ENCODE results near the gene RDH16.
A peak's percentile ranks its signal among the peaks of the same experiment; 100 is the strongest.

RDH16 gene

GRCh38 chr12:56957229-56958052 lies at the start of gene RDH16:
TSS of gene RDH16 (minus strand) at chr12:56957608. CDS start at chr12:56957462, 146 bp downstream.
- no peak for DNase-seq

- DNase-seq = no peak
Measured at GRCh38 chr12:57006809-57007475, 49.5 kb upstream of the RDH16 start.

GRCh38 chr12:57005980-57006808 lies 48.8 kb upstream of the RDH16 start, which contains the start of gene ZBTB39:
TSS of gene ZBTB39 (minus strand) at chr12:57006546. CDS start at chr12:57004917, 1,629 bp downstream.
- no peak for DNase-seq

GRCh38 chr12:57004651-57005050 lies 47.2 kb upstream of the RDH16 start:
- DNase-seq = no peak

- no peak for DNase-seq
Measured at GRCh38 chr12:57003395-57003794, 46.0 kb upstream of the RDH16 start.

GRCh38 chr12:57001448-57001906 lies 44.1 kb upstream of the RDH16 start:
- no peak for DNase-seq

- no peak for DNase-seq
Measured at GRCh38 chr12:57000393-57000792, 43.0 kb upstream of the RDH16 start.

GRCh38 chr12:56999456-56999855 lies 42.0 kb upstream of the RDH16 start:
- DNase-seq = no peak

GRCh38 chr12:56998981-56999380 lies 41.6 kb upstream of the RDH16 start:
- DNase-seq = no peak

GRCh38 chr12:56998316-56998715 lies 40.9 kb upstream of the RDH16 start:
- DNase-seq = no peak

GRCh38 chr12:56996793-56997545 lies 39.6 kb upstream of the RDH16 start:
- no peak for DNase-seq

GRCh38 chr12:56995930-56996496 lies 38.6 kb upstream of the RDH16 start:
- no peak for DNase-seq

- DNase-seq = no peak
Measured at GRCh38 chr12:56995201-56995929, 38.0 kb upstream of the RDH16 start.

- DNase-seq = no peak
Measured at GRCh38 chr12:56994231-56994746, 36.9 kb upstream of the RDH16 start.

- DNase-seq = peak; percentile 1
Measured at GRCh38 chr12:56993346-56993745, 35.9 kb upstream of the RDH16 start.

- DNase-seq = peak; percentile 60
Measured at GRCh38 chr12:56991319-56992246, 34.2 kb upstream of the RDH16 start.

GRCh38 chr12:56990648-56991318 lies 33.4 kb upstream of the RDH16 start:
- DNase-seq = no peak

GRCh38 chr12:56989861-56990610 lies 32.6 kb upstream of the RDH16 start:
- no peak for DNase-seq
